Dendritic cell treated with granulocyte-macrophage colony-stimulating factor and Interleukin-4, amounts not matched to agents 40 ng/mL and 50 ng/mL, for 4 days (primary cell): Measurements from ENCODE around the gene N4BP2.
A peak's percentile ranks its signal among the peaks of the same experiment; 100 is the strongest.
"Not testable (repeated sequence)": the region's sequence is repeated elsewhere in the genome, so short reads cannot be mapped to it uniquely, and the experiment has no call there.

Source experiments
- H3K27ac Mint-ChIP-seq: one replicate; pipeline ENCODE4 v1.8.0; 2022; ENCODE audit warnings: mild to moderate bottlenecking, mixed read lengths
- H3K27me3 Mint-ChIP-seq: one replicate; pipeline ENCODE4 v1.8.0; 2022; ENCODE audit warnings: mild to moderate bottlenecking, mixed read lengths
- H3K36me3 Mint-ChIP-seq: one replicate; pipeline ENCODE4 v1.8.0; 2022; ENCODE audit warnings: low read depth, mixed read lengths
- H3K4me1 Mint-ChIP-seq: one replicate; pipeline ENCODE4 v1.8.0; 2022; ENCODE audit warnings: low read depth, mixed read lengths
- H3K4me3 Mint-ChIP-seq: one replicate; pipeline ENCODE4 v1.8.0; 2022; ENCODE audit warnings: mild to moderate bottlenecking, moderate library complexity, mixed read lengths
- H3K9me3 Mint-ChIP-seq: one replicate; pipeline ENCODE4 v1.8.0; 2022; ENCODE audit warnings: mixed read lengths
- intact Hi-C: fragments of 100-400 bp; cut with micrococcal nuclease; formaldehyde crosslinking; loops from one replicate; pipeline ENCODE4 v1.15.0; 2022

Gene N4BP2

DNA sequence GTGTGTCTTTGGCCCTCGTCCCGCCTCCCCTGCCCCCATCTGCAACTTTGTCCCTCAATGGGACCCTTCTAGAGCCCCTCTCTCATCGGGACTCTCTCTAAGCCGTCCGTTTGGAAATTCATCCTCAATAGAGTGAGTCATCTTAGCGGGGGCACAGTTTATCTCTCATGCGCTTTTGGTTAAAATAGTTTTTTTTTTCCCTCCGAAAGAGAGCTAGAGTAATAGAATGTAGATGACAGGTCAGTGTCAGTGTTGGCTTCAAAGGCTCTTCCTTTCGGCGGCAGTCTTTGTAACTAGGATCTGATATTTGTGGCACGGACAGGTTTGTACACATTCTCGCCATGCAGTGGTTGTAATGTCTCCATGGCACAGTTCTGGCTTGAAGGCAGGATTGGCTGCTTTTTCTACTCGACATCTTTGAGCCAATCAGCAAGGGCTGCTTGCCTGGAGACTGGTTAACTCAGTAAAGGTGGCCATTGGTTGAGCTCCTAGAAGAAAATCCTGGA lies 989 bp downstream of the N4BP2 start:
- intact Hi-C loops, result loop anchor here (5.0 kb wide), 1 partner anchor 250 kb away; no protein-coding TSS in a partner anchor
- H3K4me1 Mint-ChIP-seq, result peaks cover 29% of the 10 kb centered on the region
- H3K27me3 Mint-ChIP-seq, result peaks cover 2% of the 10 kb centered on the region
- peak overlapping the region; percentile 97 for H3K27ac Mint-ChIP-seq
- peaks cover 53% of the 10 kb centered on the region for H3K36me3 Mint-ChIP-seq
- H3K9me3 Mint-ChIP-seq, result no peaks in the 10 kb centered on the region
- peak overlapping the region; percentile 93 for H3K4me3 Mint-ChIP-seq

DNA sequence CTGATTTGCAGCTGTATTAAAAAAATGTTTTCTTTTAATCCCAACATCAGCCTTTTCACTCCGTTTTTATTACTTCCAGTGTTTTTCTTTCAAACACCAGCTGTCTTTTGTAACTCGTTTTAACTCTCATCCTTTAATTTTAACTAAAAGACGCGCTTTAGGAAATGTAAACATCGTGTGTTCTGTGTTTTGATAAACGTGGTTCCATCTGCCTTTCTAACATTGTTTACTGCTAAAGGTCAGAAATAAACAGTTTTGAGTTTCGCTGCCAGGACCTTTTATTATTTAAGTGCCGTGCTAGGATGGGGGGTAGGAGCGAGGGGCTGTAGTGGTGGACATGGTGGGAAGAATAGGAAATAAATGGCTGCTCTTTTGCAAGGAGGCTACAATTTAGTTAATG lies 1.5 kb downstream of the N4BP2 start:
- Mint-ChIP-seq H3K9me3 (no peaks in the 10 kb centered on the region), H3K27ac (peak overlapping the region; percentile 97), H3K27me3 (no peaks in the 10 kb centered on the region), H3K4me3 (peak overlapping the region; percentile 93), H3K36me3 (peaks cover 56% of the 10 kb centered on the region), H3K4me1 (peaks cover 30% of the 10 kb centered on the region)
- intact Hi-C loops, result loop anchor here (5.0 kb wide), 1 partner anchor 249 kb away; no protein-coding TSS in a partner anchor

GRCh38 chr4:40058854-40059253 lies 2.2 kb downstream of the N4BP2 start:
- Mint-ChIP-seq H3K36me3 (peaks cover 59% of the 10 kb centered on the region), H3K27me3 (no peaks in the 10 kb centered on the region), H3K27ac (no peak overlapping the region), H3K9me3 (no peaks in the 10 kb centered on the region), H3K4me1 (peaks cover 30% of the 10 kb centered on the region), H3K4me3 (no peak overlapping the region)
- intact Hi-C loops, result loop anchor here (5.0 kb wide), 1 partner anchor 248 kb away; no protein-coding TSS in a partner anchor

GRCh38 chr4:40059362-40059761 lies 2.7 kb downstream of the N4BP2 start:
- Mint-ChIP-seq H3K36me3 (peaks cover 64% of the 10 kb centered on the region), H3K4me1 (peaks cover 30% of the 10 kb centered on the region), H3K27ac (no peak overlapping the region), H3K27me3 (no peaks in the 10 kb centered on the region), H3K9me3 (no peaks in the 10 kb centered on the region), H3K4me3 (no peak overlapping the region)
- intact Hi-C loops, result loop anchor here (5.0 kb wide), 1 partner anchor 248 kb away; no protein-coding TSS in a partner anchor

GRCh38 chr4:40065010-40065409 lies 8.4 kb downstream of the N4BP2 start:
- Mint-ChIP-seq H3K9me3 (no peaks in the 10 kb centered on the region), H3K27me3 (no peaks in the 10 kb centered on the region), H3K27ac (no peak overlapping the region), H3K4me3 (no peak overlapping the region), H3K36me3 (peaks cover 47% of the 10 kb centered on the region), H3K4me1 (peaks cover 44% of the 10 kb centered on the region)
- intact Hi-C loops, result no loop called here

DNA sequence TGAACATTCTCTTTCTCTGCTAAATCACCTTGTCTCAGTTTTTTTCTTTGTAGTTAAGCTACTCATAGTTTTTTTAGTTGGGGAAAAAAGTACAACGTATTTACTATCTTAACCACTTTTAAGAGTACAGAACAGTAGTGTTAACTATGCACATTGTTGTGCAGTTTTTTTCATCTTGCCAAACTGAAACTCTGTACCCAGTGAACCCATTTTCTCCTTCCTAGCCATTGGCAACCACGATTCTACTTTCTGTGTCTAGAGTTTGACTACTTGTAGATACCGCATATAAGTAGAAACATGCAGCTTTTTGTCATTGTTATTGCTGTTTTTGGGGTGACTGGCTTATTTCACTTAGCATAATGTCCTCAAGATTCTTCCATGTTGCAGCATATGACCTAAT lies 10.0 kb downstream of the N4BP2 start:
- H3K27ac Mint-ChIP-seq, result no peak overlapping the region
- peaks cover 34% of the 10 kb centered on the region for H3K36me3 Mint-ChIP-seq
- H3K27me3 Mint-ChIP-seq, result no peaks in the 10 kb centered on the region
- H3K9me3 Mint-ChIP-seq, result no peaks in the 10 kb centered on the region
- H3K4me3 Mint-ChIP-seq, result no peak overlapping the region
- intact Hi-C loops, result no loop called here
- H3K4me1 Mint-ChIP-seq, result peaks cover 57% of the 10 kb centered on the region

DNA sequence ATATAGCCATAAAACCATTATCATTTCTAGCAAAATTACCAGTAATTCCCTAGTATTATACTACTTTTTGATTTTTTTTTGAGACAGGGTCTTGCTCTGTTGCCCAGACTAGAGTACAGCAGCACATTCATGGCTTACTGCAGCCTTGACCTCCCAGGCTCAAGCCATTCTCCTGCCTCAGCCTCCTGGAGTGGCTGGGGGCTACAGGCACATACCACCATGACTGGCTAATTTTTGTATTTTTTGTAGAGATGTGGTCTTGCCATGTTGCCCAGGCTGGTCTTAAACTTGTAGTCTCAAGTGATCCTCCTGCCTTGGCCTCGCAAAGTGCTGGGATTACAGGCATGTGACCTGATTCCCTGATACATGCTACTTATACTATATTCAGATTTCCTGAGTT lies 13.7 kb downstream of the N4BP2 start:
- Mint-ChIP-seq H3K9me3 (no peaks in the 10 kb centered on the region), H3K4me3 (no peak overlapping the region), H3K36me3 (peaks cover 23% of the 10 kb centered on the region), H3K4me1 (peaks cover 42% of the 10 kb centered on the region), H3K27ac (peak overlapping the region; percentile 57), H3K27me3 (no peaks in the 10 kb centered on the region)
- intact Hi-C loops, result no loop called here

DNA sequence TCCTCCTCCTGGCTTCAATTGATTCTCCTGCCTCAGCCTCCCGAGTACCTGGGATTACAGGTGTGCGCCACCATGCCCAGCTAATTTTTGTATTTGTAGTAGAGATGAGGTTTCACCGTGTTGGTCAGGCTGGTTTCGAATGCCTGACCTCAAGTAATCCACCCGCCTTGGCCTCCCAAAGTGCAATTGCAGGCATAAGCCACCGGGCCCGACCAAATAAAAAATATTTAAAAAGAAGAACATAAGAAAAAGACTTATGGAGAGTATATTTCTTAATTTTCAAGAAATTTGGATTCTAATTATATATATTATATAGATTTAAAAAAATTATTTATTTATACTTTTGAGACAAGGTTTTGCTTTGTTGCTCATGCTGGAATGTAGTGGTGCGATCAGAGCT lies 29.8 kb downstream of the N4BP2 start:
- Mint-ChIP-seq H3K27me3 (no peaks in the 10 kb centered on the region), H3K9me3 (no peaks in the 10 kb centered on the region), H3K27ac (no peak overlapping the region), H3K36me3 (peaks cover 28% of the 10 kb centered on the region), H3K4me3 (no peak overlapping the region), H3K4me1 (no peaks in the 10 kb centered on the region)
- intact Hi-C loops, result no loop called here

- Mint-ChIP-seq H3K4me3 (no peak overlapping the region), H3K9me3 (no peaks in the 10 kb centered on the region), H3K27me3 (no peaks in the 10 kb centered on the region), H3K27ac (no peak overlapping the region), H3K36me3 (peaks cover 23% of the 10 kb centered on the region), H3K4me1 (no peaks in the 10 kb centered on the region)
- intact Hi-C loops, result no loop called here
Measured at GRCh38 chr4:40087799-40088366, 31.2 kb downstream of the N4BP2 start.

GRCh38 chr4:40093400-40093799 lies 36.8 kb downstream of the N4BP2 start:
- H3K36me3 Mint-ChIP-seq, H3K27ac Mint-ChIP-seq, H3K27me3 Mint-ChIP-seq, H3K4me3 Mint-ChIP-seq, intact Hi-C loops, H3K9me3 Mint-ChIP-seq, H3K4me1 Mint-ChIP-seq: not testable (repeated sequence)

DNA sequence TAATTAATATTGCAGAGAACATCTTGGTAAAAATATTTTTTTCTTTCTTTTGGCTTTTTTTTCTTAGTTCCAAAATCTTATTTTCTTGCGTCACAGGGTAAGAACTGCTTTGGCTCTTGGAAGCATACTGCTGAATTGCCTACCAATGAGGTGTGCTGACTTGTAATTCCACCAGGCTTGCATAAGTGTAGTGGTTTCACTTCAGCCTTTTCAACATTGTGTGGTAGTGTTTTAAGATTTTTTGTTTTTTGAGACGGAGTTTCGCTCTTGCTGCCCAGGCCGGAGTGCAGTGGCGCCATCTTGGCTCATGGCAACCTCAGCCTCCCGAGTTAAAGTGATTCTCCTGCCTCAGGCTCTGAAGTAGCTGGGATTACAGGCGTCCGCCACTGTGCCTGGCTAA lies 42.4 kb downstream of the N4BP2 start:
- no peaks in the 10 kb centered on the region for H3K27me3 Mint-ChIP-seq
- H3K27ac Mint-ChIP-seq, result peak overlapping the region; percentile 65
- intact Hi-C loops, result no loop called here
- H3K36me3 Mint-ChIP-seq, result peaks cover 23% of the 10 kb centered on the region
- H3K4me1 Mint-ChIP-seq, result peaks cover 7% of the 10 kb centered on the region
- no peaks in the 10 kb centered on the region for H3K9me3 Mint-ChIP-seq
- no peak overlapping the region for H3K4me3 Mint-ChIP-seq

GRCh38 chr4:40107150-40107549 lies 50.5 kb downstream of the N4BP2 start:
- H3K4me1 Mint-ChIP-seq, H3K27me3 Mint-ChIP-seq: not testable (repeated sequence)

GRCh38 chr4:40112027-40112792 lies 55.6 kb downstream of the N4BP2 start:
- Mint-ChIP-seq H3K4me3 (no peak overlapping the region), H3K27me3 (no peaks in the 10 kb centered on the region), H3K4me1 (peaks cover 12% of the 10 kb centered on the region), H3K27ac (peak overlapping the region; percentile 79), H3K36me3 (peaks cover 56% of the 10 kb centered on the region), H3K9me3 (no peaks in the 10 kb centered on the region)
- intact Hi-C loops, result no loop called here

More at GRCh38 chr4:40107150-40107549, 50.5 kb downstream of the N4BP2 start:
- peaks cover 48% of the 10 kb centered on the region for H3K36me3 Mint-ChIP-seq
- intact Hi-C loops, H3K9me3 Mint-ChIP-seq, H3K4me3 Mint-ChIP-seq, H3K27ac Mint-ChIP-seq: not testable (repeated sequence)

DNA sequence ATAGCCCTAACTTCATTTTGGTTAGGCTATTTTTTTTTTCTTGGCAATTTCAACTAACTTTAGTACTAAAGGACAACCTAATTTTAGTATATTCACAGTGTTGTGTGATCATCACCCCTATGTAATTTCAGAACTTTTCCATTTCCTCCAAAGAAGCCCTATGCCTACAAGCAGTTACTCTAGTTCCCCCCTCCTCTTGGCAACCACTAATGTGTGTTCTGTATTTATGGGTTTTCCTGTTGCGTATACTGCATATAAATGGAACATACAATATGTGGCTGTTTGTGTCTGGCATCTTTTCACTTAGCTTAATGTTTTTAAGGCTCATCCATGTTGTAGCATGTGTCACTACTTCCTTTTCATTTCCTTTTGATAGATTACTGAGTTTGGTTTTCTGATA lies 57.6 kb downstream of the N4BP2 start:
- intact Hi-C loops, result no loop called here
- H3K27ac Mint-ChIP-seq, result no peak overlapping the region
- H3K27me3 Mint-ChIP-seq, result no peaks in the 10 kb centered on the region
- H3K36me3 Mint-ChIP-seq, result peaks cover 57% of the 10 kb centered on the region
- no peak overlapping the region for H3K4me3 Mint-ChIP-seq
- no peaks in the 10 kb centered on the region for H3K9me3 Mint-ChIP-seq
- H3K4me1 Mint-ChIP-seq, result peaks cover 20% of the 10 kb centered on the region
